HUES48 (cell line): Measurements from ENCODE around the gene RS1.

Experiments used
- H3K27ac ChIP-seq: one replicate; pipeline ENCODE4 v1.7.0; 2013; ENCODE audit warnings: low read depth, low read length, inconsistent platforms
- H3K27me3 ChIP-seq: 2 replicates; pipeline ENCODE4 v1.6.1; 2013; ENCODE audit warnings: mild to moderate bottlenecking, low read length; ENCODE audit not compliant: control insufficient read depth, insufficient read depth
- H3K36me3 ChIP-seq: 2 replicates; pipeline ENCODE4 v1.6.1; 2013; ENCODE audit warnings: low read length; ENCODE audit not compliant: control insufficient read depth, insufficient read depth
- H3K4me1 ChIP-seq: 2 replicates; pipeline ENCODE4 v1.6.1; 2013; ENCODE audit warnings: mild to moderate bottlenecking, low read length; ENCODE audit not compliant: control insufficient read depth, insufficient read depth
- H3K4me3 ChIP-seq: 2 replicates; pipeline ENCODE4 v1.5.1; 2013; ENCODE audit warnings: mild to moderate bottlenecking, low read depth, low read length
- H3K9ac ChIP-seq: 2 replicates; pipeline ENCODE4 v1.6.1; 2013; ENCODE audit warnings: mild to moderate bottlenecking, low read depth, low read length, moderate library complexity
- H3K9me3 ChIP-seq: 2 replicates; pipeline ENCODE4 v1.6.1; 2013; ENCODE audit warnings: low read length; ENCODE audit not compliant: control insufficient read depth, insufficient read depth

The RS1 gene

GRCh38 chrX:18691431-18691830 is 19.5 kb upstream of the RS1 start:
- Histone ChIP-seq H3K27me3 (no peaks in the 10 kb centered on the region), H3K27ac (no peak overlapping the region), H3K4me3 (no peak overlapping the region)

GRCh38 chrX:18687856-18688495 is 16.1 kb upstream of the RS1 start:
- Histone ChIP-seq H3K36me3 (no peaks in the 10 kb centered on the region), H3K27me3 (no peaks in the 10 kb centered on the region; the same call in 1 of the 2 replicates), H3K4me3 (no peak overlapping the region), H3K9me3 (peaks cover 21% of the 10 kb centered on the region; the same call in 1 of the 2 replicates), H3K9ac (no peak overlapping the region), H3K4me1 (peaks cover 8% of the 10 kb centered on the region), H3K27ac (no peak overlapping the region)

More at GRCh38 chrX:18691431-18691830, 19.5 kb upstream of the RS1 start:
- Histone ChIP-seq H3K36me3 (no peaks in the 10 kb centered on the region), H3K4me1 (peaks cover 2% of the 10 kb centered on the region; the same call in 1 of the 2 replicates), H3K9me3 (peaks cover 37% of the 10 kb centered on the region), H3K9ac (no peak overlapping the region)

- no peak overlapping the region for H3K4me3 ChIP-seq
- H3K27ac ChIP-seq = no peak overlapping the region
- H3K36me3 ChIP-seq = no peaks in the 10 kb centered on the region
- no peak overlapping the region for H3K9ac ChIP-seq
- peaks cover 26% of the 10 kb centered on the region; the same call in 1 of the 2 replicates for H3K9me3 ChIP-seq
- H3K4me1 ChIP-seq = peaks cover 8% of the 10 kb centered on the region
- H3K27me3 ChIP-seq = no peaks in the 10 kb centered on the region; the same call in 1 of the 2 replicates
Observed at GRCh38 chrX:18682979-18683387, 11.1 kb upstream of the RS1 start.

GRCh38 chrX:18681996-18682395 is 10.1 kb upstream of the RS1 start:
- H3K9ac ChIP-seq = no peak overlapping the region
- no peaks in the 10 kb centered on the region; the same call in 1 of the 2 replicates for H3K27me3 ChIP-seq
- peaks cover 8% of the 10 kb centered on the region for H3K4me1 ChIP-seq
- H3K4me3 ChIP-seq = no peak overlapping the region
- peaks cover 21% of the 10 kb centered on the region; the same call in 1 of the 2 replicates for H3K9me3 ChIP-seq
- no peaks in the 10 kb centered on the region for H3K36me3 ChIP-seq
- H3K27ac ChIP-seq = no peak overlapping the region

- H3K36me3 ChIP-seq = no peaks in the 10 kb centered on the region
- no peak overlapping the region for H3K4me3 ChIP-seq
- no peak overlapping the region for H3K27ac ChIP-seq
- H3K27me3 ChIP-seq = no peaks in the 10 kb centered on the region
- H3K4me1 ChIP-seq = no peaks in the 10 kb centered on the region
- H3K9ac ChIP-seq = no peak overlapping the region
- H3K9me3 ChIP-seq = peaks cover 16% of the 10 kb centered on the region; the same call in 1 of the 2 replicates
Observed at GRCh38 chrX:18677161-18677869, 5.4 kb upstream of the RS1 start.

GRCh38 chrX:18676470-18676869 is 4.6 kb upstream of the RS1 start:
- no peaks in the 10 kb centered on the region for H3K36me3 ChIP-seq
- no peak overlapping the region for H3K4me3 ChIP-seq
- no peak overlapping the region for H3K9ac ChIP-seq
- peaks cover 12% of the 10 kb centered on the region; the same call in 1 of the 2 replicates for H3K9me3 ChIP-seq
- H3K4me1 ChIP-seq = no peaks in the 10 kb centered on the region
- H3K27ac ChIP-seq = no peak overlapping the region
- H3K27me3 ChIP-seq = no peaks in the 10 kb centered on the region

GRCh38 chrX:18676050-18676449 is 4.1 kb upstream of the RS1 start:
- Histone ChIP-seq H3K4me1 (no peaks in the 10 kb centered on the region), H3K4me3 (no peak overlapping the region), H3K9ac (no peak overlapping the region), H3K27me3 (no peaks in the 10 kb centered on the region), H3K9me3 (peaks cover 8% of the 10 kb centered on the region; the same call in 1 of the 2 replicates), H3K36me3 (no peaks in the 10 kb centered on the region), H3K27ac (no peak overlapping the region)

GRCh38 chrX:18674788-18675735 is 3.2 kb upstream of the RS1 start:
- Histone ChIP-seq H3K4me3 (peak overlapping the region; percentile 84), H3K36me3 (no peaks in the 10 kb centered on the region), H3K27me3 (no peaks in the 10 kb centered on the region), H3K4me1 (no peaks in the 10 kb centered on the region), H3K27ac (peak overlapping the region; percentile 42), H3K9me3 (peaks cover 8% of the 10 kb centered on the region; the same call in 1 of the 2 replicates), H3K9ac (peak overlapping the region; percentile 82)

GRCh38 chrX:18674417-18674787 is 2.5 kb upstream of the RS1 start:
- Histone ChIP-seq H3K27me3 (no peaks in the 10 kb centered on the region), H3K4me1 (no peaks in the 10 kb centered on the region), H3K27ac (no peak overlapping the region), H3K9ac (peak overlapping the region; percentile 51; the same call in 1 of the 2 replicates), H3K9me3 (peaks cover 5% of the 10 kb centered on the region; the same call in 1 of the 2 replicates), H3K36me3 (no peaks in the 10 kb centered on the region), H3K4me3 (peak overlapping the region; percentile 84)

- H3K27ac ChIP-seq = no peak overlapping the region
- H3K9me3 ChIP-seq = peaks cover 13% of the 10 kb centered on the region
Observed at GRCh38 chrX:18668071-18668835, 3.7 kb downstream of the RS1 start.

More at GRCh38 chrX:18668071-18668835, 3.7 kb downstream of the RS1 start:
- H3K27me3 ChIP-seq = no peaks in the 10 kb centered on the region
- H3K36me3 ChIP-seq = no peaks in the 10 kb centered on the region
- no peak overlapping the region for H3K4me3 ChIP-seq
- no peaks in the 10 kb centered on the region for H3K4me1 ChIP-seq
- no peak overlapping the region for H3K9ac ChIP-seq
